ENCODE measurements around the gene TMEM120B. TPM values are rescaled to one million over a fixed set of nuclear protein-coding genes. Genes with fewer than 3 reads are reported as not detected.

The TMEM120B gene
- total RNA-seq, 4 donors from 2014 or later: 7.1 to 13.8 (median 8.8) TPM

- peaks cover 5% of the 10 kb centered on the region for H3K36me3 ChIP-seq
- peak; percentile 94 for DNase-seq (ENCODE audit: low spot score in 2 of 2)
- H3K27ac ChIP-seq: peak overlapping the region; percentile 57
- peak overlapping the region; percentile 61 for H3K4me3 ChIP-seq
- no peaks in the 10 kb centered on the region for H3K27me3 ChIP-seq
- TF ChIP-seq CTCF (IDR thresholded peaks at IDR 0.05) (peak; percentile 91 to 93), EP300 (IDR thresholded peaks at IDR 0.05) (no peak)
- WGBS: 37% methylated on average over 7 of the region's 15 CpGs
- peaks cover 68% of the 10 kb centered on the region for H3K4me1 ChIP-seq
- no peaks in the 10 kb centered on the region for H3K9me3 ChIP-seq
Measured at GRCh38 chr12:121795034-121795968, 82.7 kb downstream of the TMEM120B start.

GRCh38 chr12:121796855-121797751 is 84.6 kb downstream of the TMEM120B start:
- peaks cover 5% of the 10 kb centered on the region for H3K36me3 ChIP-seq

GRCh38 chr12:121797937-121798786 is 85.6 kb downstream of the TMEM120B start:
- 47% methylated on average over 7 of the region's 19 CpGs for WGBS
- Histone ChIP-seq H3K4me3 (peak overlapping the region; percentile 89), H3K27ac (peak overlapping the region; percentile 100), H3K27me3 (no peaks in the 10 kb centered on the region), H3K9me3 (no peaks in the 10 kb centered on the region), H3K36me3 (peaks cover 5% of the 10 kb centered on the region), H3K4me1 (peaks cover 69% of the 10 kb centered on the region)
- peak in 1 of 2 donors; percentile 84 for DNase-seq (ENCODE audit: low spot score in 2 of 2)
- TF ChIP-seq CTCF (IDR thresholded peaks at IDR 0.05) (no peak), POLR2A (IDR thresholded peaks at IDR 0.05) (no peak), EP300 (IDR thresholded peaks at IDR 0.05) (no peak), POLR2AphosphoS5 (IDR thresholded peaks at IDR 0.05) (no peak)

More at GRCh38 chr12:121796855-121797751, 84.6 kb downstream of the TMEM120B start:
- H3K27ac ChIP-seq: peak overlapping the region; percentile 100
- peak; percentile 93 to 95 for DNase-seq (ENCODE audit: low spot score in 2 of 2)
- no peaks in the 10 kb centered on the region for H3K27me3 ChIP-seq
- H3K4me1 ChIP-seq: peaks cover 72% of the 10 kb centered on the region
- 12% methylated on average over 21 of the region's 39 CpGs for WGBS
- no peak for TF ChIP-seq POLR2A (IDR thresholded peaks at IDR 0.05)
- peak in 1 of 2 donors; percentile 25 for TF ChIP-seq CTCF (IDR thresholded peaks at IDR 0.05)
- peak in 1 of 3 donors; percentile 71 for TF ChIP-seq POLR2AphosphoS5 (IDR thresholded peaks at IDR 0.05)
- peak overlapping the region; percentile 89 for H3K4me3 ChIP-seq
- H3K9me3 ChIP-seq: no peaks in the 10 kb centered on the region

- TF ChIP-seq POLR2A (IDR thresholded peaks at IDR 0.05) (no peak), EP300 (IDR thresholded peaks at IDR 0.05) (no peak), POLR2AphosphoS5 (IDR thresholded peaks at IDR 0.05) (no peak), CTCF (IDR thresholded peaks at IDR 0.05) (no peak)
- Histone ChIP-seq H3K36me3 (peaks cover 5% of the 10 kb centered on the region), H3K4me1 (peaks cover 63% of the 10 kb centered on the region), H3K27me3 (no peaks in the 10 kb centered on the region), H3K4me3 (peak overlapping the region; percentile 89), H3K9me3 (no peaks in the 10 kb centered on the region), H3K27ac (peak overlapping the region; percentile 100)
- no peak for DNase-seq (ENCODE audit: low spot score in 2 of 2)
- 25% methylated on average over 8 of the region's 10 CpGs for WGBS
Measured at GRCh38 chr12:121798787-121799155, 86.2 kb downstream of the TMEM120B start.

All from suprapubic skin (tissue), 4 donors.